Right lobe of liver (tissue), 6 donors: Measurements from ENCODE around the gene USP47. TPM values are rescaled to one million over a fixed set of nuclear protein-coding genes. Genes with fewer than 3 reads are reported as not detected.

Experiments used
- ATAC-seq, 4 donors: fragments of 200-7000 bp; cut with Tn5 transposase; one replicate each; pipeline ENCODE4 v1.9.1; 2020; ENCODE audit warnings: mild to moderate bottlenecking in 4 of 4, moderate library complexity in 4 of 4
- DNase-seq, 3 donors: peaks; one replicate each; pipeline ENCODE4 v3.0.0-alpha.2; 2020
- H3K27ac ChIP-seq, 3 donors: fragments of 200-600 bp; one replicate each; pipeline ENCODE4 v1.8.0; 2022
- H3K27me3 ChIP-seq, 2 donors: fragments of 200-600 bp; one replicate each; pipeline ENCODE4 v1.8.0; 2022
- H3K36me3 ChIP-seq, 4 donors: fragments of 200-600 bp; sonication (generic) in 1 of 4; one replicate each; pipeline versions ENCODE4 v1.5.1 to v1.8.0; 2017 to 2022; ENCODE audit warnings: control low read depth in 1 of 4
- H3K4me1 ChIP-seq, 4 donors: fragments of 200-600 bp; sonication (generic) in 1 of 4; one replicate each; pipeline versions ENCODE4 v1.5.1 to v1.8.0; 2017 to 2022; ENCODE audit warnings: control low read depth in 1 of 4
- H3K4me3 ChIP-seq, 3 donors: fragments of 200-600 bp; one replicate each; pipeline ENCODE4 v1.8.0; 2022
- H3K9me3 ChIP-seq, 4 donors: fragments of 200-600 bp; sonication (generic) in 1 of 4; one replicate each; pipeline versions ENCODE4 v1.5.1 to v1.8.0; 2017 to 2022; ENCODE audit warnings: control low read depth in 1 of 4
- POLR2A ChIP-seq: fragments of 450-650 bp; IDR thresholded peaks from one replicate; pipeline ENCODE4 v1.6.1; 2017; ENCODE audit warnings: antibody characterized with exemption, mild to moderate bottlenecking
- whole genome bisulfite sequencing: methylation state at CpG from one replicate; pipeline ENCODE4 v1.1.6; 2018; ENCODE audit warnings: low coverage, low lambda C conversion rate; ENCODE audit not compliant: insufficient coverage; ENCODE audit errors: missing lambda C conversion rate; 5-methylcytosine and 5-hydroxymethylcytosine counted together
- intact Hi-C, 2 donors: fragments of 100-400 bp; cut with DNase I; formaldehyde crosslinking; loops; one replicate each; pipeline versions ENCODE4 v1.11.2 to v1.14.1; 2022
- total RNA-seq, 6 experiments: library from RNA; depleted of rRNA in 2 of 6; stranded (reverse); fragments of >200 nt in 2 of 6; fragmentation: NEBNext Ultra II Directional in 3 of 6; extraction: Animal tissue kit (Norgen Biotek cat#: 25700) in 3 of 6; gene quantifications; one replicate each; pipeline versions ENCODE4 v1.1.0 to v1.2.4, GENCODE V29; 2016 to 2023
- TF ChIP-seq, protein P1 (sequence below), 4 donors: fragments of 200-600 bp in 3 of 4; fragments of 450-650 bp in 1 of 4; IDR thresholded peaks; one replicate each; pipeline versions ENCODE4 v1.5.1 to v1.8.0; 2016 to 2022; ENCODE audit warnings: antibody characterized with exemption in 4 of 4, mild to moderate bottlenecking in 2 of 4
- donor health status: DM: no; HTN: yes; CAD: no.
- donor health status: DM: no; HTN: no; CAD: no.
- donor health status: DM: no; HTN: no; CAD: no.
- donor health status: DM: no; HTN: yes; CAD: no.
- donor health status: DM: no; HTN: yes; CAD: no.

Gene USP47
- total RNA-seq, 6 experiments from 2014 or later: 25.2 to 38.1 (median 29.6) TPM

DNA sequence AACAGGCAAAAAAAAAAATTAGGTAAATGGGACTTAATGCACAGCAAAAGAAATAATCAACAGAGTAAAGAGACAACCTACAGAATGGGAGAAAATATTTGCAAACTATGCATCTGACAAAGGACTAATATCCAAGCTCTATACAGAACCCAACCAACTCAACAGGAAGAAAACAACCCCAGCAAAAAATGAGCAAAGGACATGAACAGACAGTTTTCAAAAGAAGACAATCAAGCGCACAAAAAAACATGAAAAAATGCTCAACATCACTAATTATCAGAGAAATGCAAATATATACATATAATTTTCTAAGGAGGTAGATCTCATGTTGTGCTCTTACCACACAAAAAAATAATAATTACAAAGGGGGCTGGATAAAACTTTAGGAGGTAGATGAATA is 36.5 kb upstream of the USP47 start:
- Histone ChIP-seq H3K36me3 (no peaks in the 10 kb centered on the region), H3K4me3 (no peak overlapping the region), H3K27me3 (no peaks in the 10 kb centered on the region), H3K27ac (no peak overlapping the region), H3K9me3 (no peaks in the 10 kb centered on the region), H3K4me1 (no peaks in the 10 kb centered on the region)
- ATAC-seq: no peak
- no peak for TF ChIP-seq POLR2A
- TF ChIP-seq, protein P1, sequence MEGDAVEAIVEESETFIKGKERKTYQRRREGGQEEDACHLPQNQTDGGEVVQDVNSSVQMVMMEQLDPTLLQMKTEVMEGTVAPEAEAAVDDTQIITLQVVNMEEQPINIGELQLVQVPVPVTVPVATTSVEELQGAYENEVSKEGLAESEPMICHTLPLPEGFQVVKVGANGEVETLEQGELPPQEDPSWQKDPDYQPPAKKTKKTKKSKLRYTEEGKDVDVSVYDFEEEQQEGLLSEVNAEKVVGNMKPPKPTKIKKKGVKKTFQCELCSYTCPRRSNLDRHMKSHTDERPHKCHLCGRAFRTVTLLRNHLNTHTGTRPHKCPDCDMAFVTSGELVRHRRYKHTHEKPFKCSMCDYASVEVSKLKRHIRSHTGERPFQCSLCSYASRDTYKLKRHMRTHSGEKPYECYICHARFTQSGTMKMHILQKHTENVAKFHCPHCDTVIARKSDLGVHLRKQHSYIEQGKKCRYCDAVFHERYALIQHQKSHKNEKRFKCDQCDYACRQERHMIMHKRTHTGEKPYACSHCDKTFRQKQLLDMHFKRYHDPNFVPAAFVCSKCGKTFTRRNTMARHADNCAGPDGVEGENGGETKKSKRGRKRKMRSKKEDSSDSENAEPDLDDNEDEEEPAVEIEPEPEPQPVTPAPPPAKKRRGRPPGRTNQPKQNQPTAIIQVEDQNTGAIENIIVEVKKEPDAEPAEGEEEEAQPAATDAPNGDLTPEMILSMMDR (IDR thresholded peaks at IDR 0.05): no peak
- no peak for DNase-seq
- 100% methylated on average over 1 of the region's 1 CpG for WGBS
- intact Hi-C loops: no loop called here

DNA sequence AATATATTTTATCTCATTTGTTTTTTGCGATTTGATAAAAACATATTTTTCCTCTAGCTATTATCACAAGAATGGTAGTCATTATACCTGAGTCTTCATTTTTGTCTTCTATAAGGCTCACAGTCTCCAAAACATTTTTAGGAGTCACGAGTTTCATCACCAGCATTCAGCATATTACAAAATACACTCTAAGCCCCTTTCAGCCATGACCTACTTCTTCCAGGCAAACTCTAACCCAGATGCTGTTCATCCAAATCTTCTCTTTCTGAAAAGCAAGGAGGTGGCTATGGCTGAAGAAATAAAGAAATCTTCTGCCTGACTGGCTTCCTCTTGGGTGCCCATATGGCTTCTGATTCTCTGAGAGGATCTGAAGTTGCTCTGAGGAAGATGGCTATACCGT is 35.7 kb upstream of the USP47 start:
- ATAC-seq (no peak), DNase-seq (no peak)
- TF ChIP-seq, protein P1 (IDR thresholded peaks at IDR 0.05): no peak
- TF ChIP-seq POLR2A: no peak
- Histone ChIP-seq H3K4me1 (no peaks in the 10 kb centered on the region), H3K27ac (no peak overlapping the region), H3K4me3 (no peak overlapping the region), H3K36me3 (no peaks in the 10 kb centered on the region), H3K27me3 (no peaks in the 10 kb centered on the region), H3K9me3 (no peaks in the 10 kb centered on the region)
- intact Hi-C loops: no loop called here
- 87% methylated on average over 3 of the region's 3 CpGs for WGBS

DNA sequence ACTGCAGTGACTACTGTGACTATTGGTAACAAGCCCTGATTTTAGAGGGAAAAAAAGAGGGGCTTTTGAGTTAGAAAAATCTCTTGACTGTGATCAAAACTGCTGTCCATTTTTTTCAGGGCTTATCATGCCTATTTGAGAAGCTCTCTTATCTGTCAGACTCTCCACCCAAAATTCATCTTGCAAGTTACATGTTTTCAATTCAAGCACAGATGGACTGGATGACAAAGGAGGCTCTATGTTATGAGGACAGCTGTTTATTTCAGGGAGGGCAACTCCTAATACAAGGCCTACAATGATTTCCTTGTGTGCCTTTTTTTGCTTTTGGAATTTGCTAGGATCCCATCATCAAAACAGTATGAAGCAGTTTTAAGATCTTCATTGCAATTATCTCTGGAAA is 35.2 kb upstream of the USP47 start:
- no peak for TF ChIP-seq POLR2A
- TF ChIP-seq, protein P1 (IDR thresholded peaks at IDR 0.05): no peak
- Histone ChIP-seq H3K36me3 (no peaks in the 10 kb centered on the region), H3K4me1 (no peaks in the 10 kb centered on the region), H3K9me3 (no peaks in the 10 kb centered on the region), H3K4me3 (no peak overlapping the region), H3K27ac (no peak overlapping the region), H3K27me3 (no peaks in the 10 kb centered on the region)
- ATAC-seq (no peak), DNase-seq (no peak)
- intact Hi-C loops: no loop called here

DNA sequence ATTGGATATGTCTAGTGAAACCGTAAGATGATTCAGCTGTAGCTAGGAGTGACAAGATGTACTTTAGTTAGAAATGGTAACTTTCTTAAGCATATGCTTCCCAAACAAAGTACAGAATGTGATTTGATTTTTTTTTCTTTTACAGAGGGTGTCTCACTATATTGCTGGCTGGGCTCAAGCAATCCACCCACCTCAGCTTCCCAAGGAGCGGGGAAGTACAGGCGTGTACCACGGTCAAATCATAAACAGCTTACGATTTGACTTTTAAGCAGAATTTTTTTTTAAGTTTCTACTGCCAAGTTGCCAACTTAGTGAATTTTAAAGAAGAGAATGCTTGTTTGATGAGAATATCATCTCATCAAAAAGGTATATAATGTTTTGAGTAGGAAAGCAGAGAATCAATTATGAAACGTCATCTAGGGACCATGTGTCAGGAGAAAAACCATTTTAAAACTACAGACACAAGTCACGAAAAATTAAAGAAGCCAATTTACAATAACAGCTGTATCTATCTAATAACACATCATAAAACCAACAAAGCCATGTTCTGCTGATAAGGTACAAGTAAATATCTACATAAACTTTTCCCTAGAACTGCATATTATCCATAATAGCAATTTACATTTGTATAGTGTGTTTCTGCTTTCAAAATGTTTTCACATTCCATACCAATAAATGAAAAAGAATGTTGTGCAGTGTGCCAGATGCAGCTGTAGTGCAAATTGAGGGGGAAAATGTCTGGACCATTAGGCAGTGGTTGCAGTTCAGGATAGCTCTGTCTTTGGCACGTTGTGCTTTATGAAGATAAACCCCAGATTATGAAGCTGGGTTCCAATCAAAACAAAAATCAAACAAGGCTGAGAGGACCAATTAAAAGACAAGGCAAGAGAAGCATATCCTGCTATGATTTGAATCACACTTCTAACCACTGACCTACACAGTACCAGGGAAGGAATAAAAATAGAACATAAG is 33.7 kb upstream of the USP47 start:
- H3K27ac ChIP-seq: no peak overlapping the region
- 79% methylated on average over 8 of the region's 8 CpGs for WGBS
- no peaks in the 10 kb centered on the region for H3K9me3 ChIP-seq
- no peak for ATAC-seq
- intact Hi-C loops: no loop called here
- TF ChIP-seq, protein P1 (IDR thresholded peaks at IDR 0.05): no peak
- TF ChIP-seq POLR2A: no peak
- H3K4me3 ChIP-seq: no peak overlapping the region
- no peaks in the 10 kb centered on the region for H3K36me3 ChIP-seq
- DNase-seq: no peak
- no peaks in the 10 kb centered on the region for H3K27me3 ChIP-seq
- peaks cover 0 to 4% (median 0%) of the 10 kb centered on the region in 4 donors for H3K4me1 ChIP-seq
